Stimulated activated CD8-positive, alpha-beta memory T cell treated with anti-CD3 and anti-CD28 coated beads, Interleukin-15, amount 100 ng/mL, for 24 hours (primary cell): ENCODE measurements around the gene OR5D14.

Experiments
- DNase-seq: peaks from one replicate; pipeline ENCODE4 v3.0.0-alpha.2; 2020; ENCODE audit warnings: low read depth

Gene OR5D14

GRCh38 chr11:55795256-55795655, at the start of gene OR5D14:
OR5D14 (plus strand) TSS chr11:55795556; CDS start chr11:55795556, 0 bp downstream.
- no peak for DNase-seq

GRCh38 chr11:55773138-55773537, 22.2 kb upstream of the OR5D14 start, which contains the start of gene OR5D13:
OR5D13 (plus strand) TSS chr11:55773438; CDS start chr11:55773438, 0 bp downstream.
- DNase-seq: no peak

- no peak for DNase-seq
Measured at GRCh38 chr11:55791606-55792005, 3.8 kb upstream of the OR5D14 start.

- no peak for DNase-seq
Measured at GRCh38 chr11:55793321-55793720, 2.0 kb upstream of the OR5D14 start.

GRCh38 chr11:55806248-55806647, 10.9 kb downstream of the OR5D14 start:
- no peak for DNase-seq

GRCh38 chr11:55811067-55811466, 15.7 kb downstream of the OR5D14 start, which contains the start of gene OR5L1:
OR5L1 (plus strand) TSS chr11:55811367; CDS start chr11:55811467, 100 bp downstream.
- no peak for DNase-seq

- DNase-seq: no peak
Measured at GRCh38 chr11:55819330-55819729, 24.0 kb downstream of the OR5D14 start, which contains the start of gene OR5D18. OR5D18 (plus strand) TSS chr11:55819630; CDS start chr11:55819630, 0 bp downstream.

- no peak for DNase-seq
Measured at GRCh38 chr11:55826919-55827318, 31.6 kb downstream of the OR5D14 start, which contains the start of gene OR5L2. OR5L2 (plus strand) TSS chr11:55827219; CDS start chr11:55827219, 0 bp downstream.

GRCh38 chr11:55838452-55838851, 43.1 kb downstream of the OR5D14 start, which contains the start of gene OR5D16:
OR5D16 (plus strand) TSS chr11:55838752; CDS start chr11:55838752, 0 bp downstream.
- DNase-seq: no peak
